Lung microvascular endothelial cell (primary cell): ENCODE data around the gene GSTCD. TPM values are rescaled to one million over a fixed set of nuclear protein-coding genes. Genes with fewer than 3 reads are reported as not detected.
"Not testable (repeated sequence)": the region's sequence is repeated elsewhere in the genome, so short reads cannot be mapped to it uniquely, and the experiment has no call there.

Source experiments
- DNase-seq, 2 donors: peaks; one replicate each; pipeline versions ENCODE4 v3.0.0 to v3.0.0-alpha.2; 2010; ENCODE audit warnings: low read depth in 2 of 2
- total RNA-seq: library from RNA; depleted of rRNA; stranded (reverse); fragments of >200 nt; gene quantifications from 2 replicates; pipeline ENCODE4 v1.2.1, GENCODE V29; 2014

The GSTCD gene
- total RNA-seq, 1 donor from 2014 or later, result 5.4 TPM

DNA sequence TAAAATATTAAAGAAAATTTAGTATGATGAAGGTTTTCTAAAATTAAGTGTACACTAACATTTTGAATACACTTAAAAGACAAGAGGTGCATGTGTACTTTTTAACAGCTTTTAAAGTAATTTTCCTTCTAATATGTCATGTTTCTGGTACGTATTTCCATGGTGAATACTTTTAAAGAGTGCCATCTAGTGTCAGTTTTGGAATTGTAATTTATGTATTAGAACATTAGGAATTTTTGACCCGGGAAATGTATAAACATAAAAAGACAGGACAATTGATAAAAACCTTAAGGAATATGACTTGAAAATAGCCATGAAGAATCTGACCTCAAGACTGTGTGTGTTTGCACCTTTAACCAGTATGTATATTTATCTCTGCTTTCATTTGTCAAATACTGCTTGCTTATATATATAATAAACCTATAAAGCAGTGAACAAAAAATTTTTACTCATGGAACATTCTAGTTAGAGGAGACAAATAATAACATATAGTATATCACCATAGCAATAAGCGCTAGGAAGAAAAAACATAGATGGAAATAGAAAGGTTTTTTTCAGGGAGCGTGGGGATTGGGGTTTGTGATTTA, 7.2 kb downstream of the GSTCD start:
- DNase-seq, result peak; percentile 52 to 66

GRCh38 chr4:105719204-105719603, 10.6 kb downstream of the GSTCD start:
- DNase-seq, result peak in 1 of 2 donors; percentile 17

GRCh38 chr4:105725623-105726022, 17.0 kb downstream of the GSTCD start:
- no peak for DNase-seq

- not testable (repeated sequence) for DNase-seq
These were observed 21.3 kb downstream of the GSTCD start for GRCh38 chr4:105729895-105730294.

DNA sequence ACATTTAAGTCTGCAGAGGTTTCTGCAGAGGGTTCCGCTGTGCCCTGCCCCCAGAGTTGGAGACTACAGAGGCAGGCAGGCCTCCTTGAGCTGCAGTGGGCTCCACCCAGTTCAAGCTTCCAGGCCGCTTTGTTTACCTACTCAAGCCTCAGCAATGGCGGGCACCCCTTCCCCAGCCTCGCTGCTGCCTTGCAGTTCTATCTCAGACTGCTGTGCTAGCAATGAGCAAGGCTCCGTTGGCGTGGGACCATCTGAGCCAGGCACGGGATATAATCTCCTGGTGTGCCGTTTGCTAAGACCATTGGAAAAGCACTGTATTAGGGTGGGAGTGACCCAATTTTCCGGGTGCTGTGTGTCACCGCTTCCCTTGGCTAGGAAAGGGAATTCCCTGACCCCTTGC, 26.6 kb downstream of the GSTCD start:
- not testable (repeated sequence) for DNase-seq

DNA sequence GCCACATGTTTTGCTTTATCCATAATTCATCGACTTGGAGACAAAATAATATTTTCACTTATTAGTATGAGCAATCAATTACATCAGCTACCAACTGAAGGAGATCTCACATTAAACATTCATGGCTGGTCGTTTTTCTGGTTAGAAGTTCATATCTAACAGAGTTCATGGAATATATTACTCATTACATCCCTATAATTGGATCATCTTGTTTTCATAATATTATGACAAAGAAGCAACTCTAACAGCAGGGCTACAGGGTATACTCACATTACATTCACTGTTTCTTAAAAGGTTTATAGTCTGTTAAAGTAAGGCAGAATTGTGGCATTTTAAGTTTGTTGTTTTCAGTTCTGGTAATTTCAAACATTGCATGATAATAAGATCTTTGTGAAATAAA, 33.0 kb downstream of the GSTCD start:
- peak in 1 of 2 donors; percentile 2 for DNase-seq

- DNase-seq, result no peak
These were observed 39.6 kb downstream of the GSTCD start for GRCh38 chr4:105748222-105748621.

GRCh38 chr4:105751718-105752299, 43.2 kb downstream of the GSTCD start:
- no peak for DNase-seq

GRCh38 chr4:105753361-105753760, 44.8 kb downstream of the GSTCD start:
- no peak for DNase-seq

GRCh38 chr4:105755375-105755774, 46.8 kb downstream of the GSTCD start:
- no peak for DNase-seq

- DNase-seq, result no peak
These were observed 50.4 kb downstream of the GSTCD start for GRCh38 chr4:105758958-105759357.

- peak; percentile 91 to 92 for DNase-seq
These were observed 57.3 kb downstream of the GSTCD start for GRCh38 chr4:105765690-105766407.

- DNase-seq, result no peak
These were observed 59.0 kb downstream of the GSTCD start for GRCh38 chr4:105767579-105767978.

DNA sequence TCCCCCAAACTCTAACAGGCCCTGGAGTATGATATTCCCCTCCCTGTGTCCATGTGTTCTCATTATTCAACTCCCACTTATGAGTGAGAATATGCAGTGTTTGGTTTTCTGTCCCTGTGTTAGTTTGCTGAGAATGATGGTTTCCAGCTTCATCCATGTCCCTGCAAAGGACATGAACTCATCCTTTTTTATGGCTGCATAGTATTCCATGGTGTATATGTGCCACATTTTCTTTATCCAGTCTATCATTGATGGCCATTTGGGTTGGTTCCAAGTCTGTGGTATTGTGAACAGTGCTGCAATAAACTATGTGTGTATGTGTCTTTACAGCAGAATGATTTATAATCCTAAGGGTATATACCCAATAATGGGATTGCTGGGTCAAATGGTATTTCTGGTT, 61.9 kb downstream of the GSTCD start:
- not testable (repeated sequence) for DNase-seq

- not testable (repeated sequence) for DNase-seq
These were observed 63.5 kb downstream of the GSTCD start for GRCh38 chr4:105772065-105772464.

DNA sequence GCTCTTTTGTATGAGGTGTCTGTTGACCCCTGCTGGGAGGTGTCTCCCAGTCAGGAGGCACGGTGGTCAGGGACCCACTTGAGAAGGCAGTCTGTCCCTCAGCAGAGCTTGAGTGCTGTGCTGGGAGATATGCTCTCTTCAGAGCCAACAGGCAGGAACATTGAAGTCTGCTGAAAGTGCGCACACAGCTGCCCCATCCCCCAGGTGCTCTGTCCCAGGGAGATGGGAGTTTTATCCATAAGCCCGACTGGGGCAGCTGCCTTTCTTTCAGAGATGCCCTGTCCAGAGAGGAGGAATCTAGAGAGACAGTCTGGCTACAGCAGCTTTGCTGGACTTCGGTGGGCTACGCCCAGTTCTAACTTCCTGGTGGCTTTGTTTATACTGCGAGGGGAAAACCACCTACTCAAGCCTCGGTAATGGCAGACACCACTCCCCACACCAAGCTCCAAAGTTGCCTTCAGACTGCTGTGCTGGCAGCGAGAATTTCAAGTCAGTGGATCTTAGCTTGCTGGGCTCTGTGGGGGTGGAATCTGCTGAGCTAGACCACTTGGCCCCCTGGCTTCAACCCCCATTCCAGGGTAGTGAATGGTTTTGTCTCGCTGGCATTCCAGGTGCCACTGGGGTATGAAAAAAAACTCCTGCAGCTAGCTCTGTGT, 67.3 kb downstream of the GSTCD start:
- not testable (repeated sequence) for DNase-seq

DNA sequence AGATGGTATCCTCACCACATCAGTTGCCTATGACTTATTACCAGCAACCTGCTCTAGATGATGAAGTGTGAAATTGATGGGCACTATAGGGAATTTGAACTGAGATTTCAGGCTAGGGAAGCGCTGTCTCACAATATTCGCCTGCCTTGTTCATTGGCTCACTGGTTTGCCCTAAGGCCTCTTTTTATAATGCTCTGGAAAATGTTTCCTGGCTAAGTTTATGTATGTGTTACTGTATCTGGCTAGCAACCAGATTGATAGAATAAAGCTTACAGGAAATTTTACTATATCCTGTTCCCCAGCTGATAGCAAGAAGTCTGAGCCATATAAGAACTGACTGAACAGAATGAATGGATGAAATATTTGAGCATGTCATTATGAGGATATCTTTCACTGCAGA, 71.6 kb downstream of the GSTCD start:
- peak; percentile 47 to 81 for DNase-seq

DNA sequence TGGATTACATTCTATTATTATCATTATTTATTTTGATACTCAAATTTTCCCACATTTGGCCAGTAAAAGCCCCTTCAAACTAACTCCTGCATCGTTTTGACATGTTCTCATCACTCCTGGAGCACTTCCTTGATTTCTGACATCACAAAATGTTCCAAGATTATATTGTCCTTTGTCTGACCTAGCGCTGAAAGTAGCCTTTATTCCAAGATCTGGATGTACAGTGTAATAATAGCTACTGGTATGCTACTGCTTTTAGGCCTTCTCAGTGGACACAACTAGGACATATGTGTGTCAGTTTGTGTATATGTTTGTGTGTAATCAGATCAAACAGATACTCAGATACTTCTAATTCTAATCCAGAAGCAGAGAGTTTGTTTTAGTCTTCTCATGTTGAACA, 76.2 kb downstream of the GSTCD start:
- DNase-seq, result no peak

- DNase-seq, result no peak
These were observed 77.2 kb downstream of the GSTCD start for GRCh38 chr4:105785792-105786191.

- no peak for DNase-seq
These were observed 78.2 kb downstream of the GSTCD start for GRCh38 chr4:105786748-105787147.

- no peak for DNase-seq
These were observed 88.6 kb downstream of the GSTCD start for GRCh38 chr4:105797225-105797624.

GRCh38 chr4:105805501-105806120, 97.0 kb downstream of the GSTCD start:
- DNase-seq, result no peak
